HG03342 (cell line): Measurements from ENCODE around the gene LRRC56.

Experiments used
- ATAC-seq: cut with Tn5 transposase; IDR thresholded peaks from one replicate; pipeline ENCODE4 v1.9.1; 2021; ENCODE audit warnings: mild to moderate bottlenecking, moderate library complexity; ENCODE audit not compliant: unreplicated experiment

Gene LRRC56

GRCh38 chr11:518463-519202 lies 18.7 kb upstream of the LRRC56 start:
- peak; percentile 80 for ATAC-seq

GRCh38 chr11:520428-521176 lies 16.7 kb upstream of the LRRC56 start:
- no peak for ATAC-seq

GRCh38 chr11:521177-521688 lies 16.1 kb upstream of the LRRC56 start:
- no peak for ATAC-seq

DNA sequence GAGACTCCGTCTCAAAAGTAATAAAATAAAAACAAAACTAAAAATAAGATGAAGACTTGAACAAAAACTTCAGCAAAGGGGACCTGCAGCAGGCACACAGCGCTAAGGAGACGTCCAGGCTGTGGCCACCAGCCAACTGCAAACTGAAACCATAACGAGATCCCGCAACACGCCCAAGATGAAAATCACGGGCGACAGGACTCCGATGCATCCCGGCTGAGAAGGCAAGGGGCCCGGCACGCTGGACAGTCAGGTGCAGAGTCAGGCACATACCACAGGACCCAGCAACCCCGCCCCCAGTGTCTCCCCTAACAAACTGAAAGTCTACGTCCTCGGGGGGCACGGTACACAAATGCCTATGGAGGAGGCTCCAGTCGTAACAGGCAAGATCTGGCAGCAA lies 11.1 kb upstream of the LRRC56 start:
- no peak for ATAC-seq

DNA sequence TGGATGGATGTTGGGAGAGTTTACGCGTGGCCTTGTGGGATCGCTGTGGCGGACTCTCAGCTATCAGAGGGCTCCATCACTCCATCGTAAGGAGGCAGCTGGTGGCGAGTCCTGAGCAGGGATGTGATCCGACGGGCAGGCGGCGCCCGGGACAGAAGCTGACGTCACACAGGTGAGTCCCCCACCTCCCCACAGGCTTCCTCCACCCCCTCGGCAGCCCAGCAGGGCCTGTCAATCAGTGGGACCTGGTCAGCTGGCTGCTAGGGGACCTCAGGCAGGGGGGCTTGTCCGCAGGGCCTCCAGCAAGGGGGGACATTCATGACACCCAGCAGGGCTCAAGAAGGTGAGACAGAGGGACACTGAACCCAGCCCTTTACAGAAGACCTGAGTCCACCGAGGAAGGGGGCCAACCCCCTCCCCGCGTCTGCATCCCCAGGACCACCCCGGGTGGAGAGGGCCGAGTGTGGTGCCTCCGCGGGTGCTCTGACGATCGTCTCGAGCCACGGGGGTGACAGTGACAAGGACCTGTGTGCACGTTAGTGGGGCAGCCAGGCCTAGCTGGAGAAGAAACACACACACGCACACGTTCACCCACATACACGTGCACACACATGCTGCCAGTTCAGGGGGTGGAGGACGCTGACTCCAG lies 9.0 kb upstream of the LRRC56 start:
- no peak for ATAC-seq

GRCh38 chr11:528815-529727 lies 8.3 kb upstream of the LRRC56 start:
- ATAC-seq, result no peak

- no peak for ATAC-seq
Observed at GRCh38 chr11:529728-530411, 7.5 kb upstream of the LRRC56 start.

- no peak for ATAC-seq
Observed at GRCh38 chr11:530960-531831, 6.1 kb upstream of the LRRC56 start.

GRCh38 chr11:531919-532526 lies 5.3 kb upstream of the LRRC56 start:
- no peak for ATAC-seq

DNA sequence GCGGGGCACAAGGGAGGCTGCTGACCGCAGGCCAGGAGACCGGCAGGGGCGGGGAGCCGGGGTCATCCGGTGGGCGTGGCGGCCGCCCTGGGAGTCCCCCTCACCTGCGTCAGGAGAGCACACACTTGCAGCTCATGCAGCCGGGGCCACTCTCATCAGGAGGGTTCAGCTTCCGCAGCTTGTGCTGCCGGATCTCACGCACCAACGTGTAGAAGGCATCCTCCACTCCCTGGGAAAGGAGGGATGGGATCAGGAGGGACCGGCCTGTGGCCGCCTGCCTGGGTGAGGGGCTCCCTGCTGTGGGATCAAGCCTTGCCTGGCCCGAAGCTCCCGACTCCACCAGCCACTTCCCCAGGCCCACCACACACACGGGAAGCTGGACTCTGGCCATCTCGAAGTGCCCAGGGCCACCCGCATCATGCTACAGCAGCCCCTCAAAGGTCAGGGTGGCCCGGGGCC lies 4.8 kb upstream of the LRRC56 start:
- ATAC-seq, result no peak

GRCh38 chr11:532986-533585 lies 4.2 kb upstream of the LRRC56 start:
- ATAC-seq, result no peak

DNA sequence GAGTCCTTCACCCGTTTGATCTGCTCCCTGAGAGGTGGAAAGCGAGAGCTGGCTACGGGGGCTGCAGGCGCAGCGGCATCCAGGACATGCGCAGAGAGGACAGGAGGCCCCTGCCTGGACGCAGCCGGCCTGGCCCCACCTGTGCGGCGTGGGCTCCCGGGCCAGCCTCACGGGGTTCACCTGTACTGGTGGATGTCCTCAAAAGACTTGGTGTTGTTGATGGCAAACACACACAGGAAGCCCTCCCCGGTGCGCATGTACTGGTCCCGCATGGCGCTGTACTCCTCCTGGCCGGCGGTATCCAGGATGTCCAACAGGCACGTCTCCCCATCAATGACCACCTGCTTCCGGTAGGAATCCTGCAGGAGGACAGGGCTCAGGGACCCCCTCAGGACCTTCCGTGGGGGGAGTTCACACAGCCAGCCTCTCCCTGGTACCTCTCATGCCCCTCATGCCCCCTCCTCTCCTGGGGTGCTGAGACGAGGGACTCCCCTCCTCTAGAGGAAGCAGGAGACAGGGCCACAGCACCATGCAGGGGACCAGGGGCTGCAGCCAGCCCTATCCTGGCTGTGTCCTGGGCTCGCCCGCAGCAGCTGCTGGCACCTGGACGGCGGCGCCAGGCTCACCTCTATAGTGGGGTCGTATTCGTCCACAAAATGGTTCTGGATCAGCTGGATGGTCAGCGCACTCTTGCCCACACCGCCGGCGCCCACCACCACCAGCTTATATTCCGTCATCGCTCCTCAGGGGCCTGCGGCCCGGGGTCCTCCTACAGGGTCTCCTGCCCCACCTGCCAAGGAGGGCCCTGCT lies 3.5 kb upstream of the LRRC56 start:
- ATAC-seq, result no peak

DNA sequence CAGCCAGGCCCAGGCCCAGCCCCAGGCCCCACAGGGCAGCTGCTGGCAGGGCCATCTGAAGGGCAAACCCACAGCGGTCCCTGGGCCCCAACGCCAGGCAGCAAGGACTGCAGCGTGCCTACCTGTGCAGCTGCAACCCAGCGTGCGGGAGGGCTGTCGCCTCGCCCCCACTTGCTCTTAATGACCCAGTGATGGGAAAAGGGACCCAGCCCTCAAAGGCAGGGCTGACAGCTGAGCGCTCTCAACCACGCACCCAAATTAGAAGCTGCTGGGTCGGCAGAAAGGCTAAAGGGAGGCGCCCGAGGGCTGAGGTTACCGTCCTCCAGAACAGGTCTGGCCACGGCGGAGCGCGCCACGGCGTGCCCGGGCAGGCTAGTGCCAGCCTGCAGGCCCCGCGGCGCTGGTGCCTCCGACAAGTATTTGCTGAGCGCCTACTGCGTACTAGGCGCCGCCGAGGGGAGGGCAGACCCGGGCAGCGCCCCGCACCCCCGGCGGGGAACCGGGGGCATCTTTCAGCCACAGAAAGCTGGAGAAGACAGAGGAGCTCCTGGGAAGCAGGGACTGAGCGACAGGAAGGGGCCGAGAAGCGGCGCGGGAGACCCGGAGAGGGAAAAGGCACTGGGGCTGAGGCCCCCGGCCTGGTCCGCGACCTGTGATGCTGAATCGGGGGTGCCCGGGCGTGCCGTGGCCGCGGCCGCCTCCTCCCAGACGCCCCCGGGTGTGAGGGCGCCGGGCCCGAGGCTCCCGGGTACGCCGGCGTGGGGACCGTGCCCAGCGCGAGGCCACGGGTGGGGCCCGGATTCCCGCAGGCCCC lies 2.7 kb upstream of the LRRC56 start:
- no peak for ATAC-seq

DNA sequence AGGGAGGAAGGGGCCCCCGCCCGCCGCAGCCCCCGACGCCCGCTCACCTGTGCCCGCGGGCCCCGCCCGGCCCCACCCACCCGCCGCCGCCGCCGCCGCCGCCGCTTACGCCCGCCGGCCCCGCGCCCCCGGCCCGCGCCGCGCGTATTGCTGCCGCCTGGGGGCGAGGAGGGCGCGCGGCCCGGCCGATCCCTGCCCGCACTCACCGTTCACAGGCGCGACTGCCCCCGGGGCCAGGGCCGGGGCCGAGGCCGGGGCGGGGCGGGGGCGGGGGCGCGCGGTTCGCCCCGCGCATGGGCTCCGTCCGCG lies 2.2 kb upstream of the LRRC56 start:
- ATAC-seq, result peak; percentile 10

DNA sequence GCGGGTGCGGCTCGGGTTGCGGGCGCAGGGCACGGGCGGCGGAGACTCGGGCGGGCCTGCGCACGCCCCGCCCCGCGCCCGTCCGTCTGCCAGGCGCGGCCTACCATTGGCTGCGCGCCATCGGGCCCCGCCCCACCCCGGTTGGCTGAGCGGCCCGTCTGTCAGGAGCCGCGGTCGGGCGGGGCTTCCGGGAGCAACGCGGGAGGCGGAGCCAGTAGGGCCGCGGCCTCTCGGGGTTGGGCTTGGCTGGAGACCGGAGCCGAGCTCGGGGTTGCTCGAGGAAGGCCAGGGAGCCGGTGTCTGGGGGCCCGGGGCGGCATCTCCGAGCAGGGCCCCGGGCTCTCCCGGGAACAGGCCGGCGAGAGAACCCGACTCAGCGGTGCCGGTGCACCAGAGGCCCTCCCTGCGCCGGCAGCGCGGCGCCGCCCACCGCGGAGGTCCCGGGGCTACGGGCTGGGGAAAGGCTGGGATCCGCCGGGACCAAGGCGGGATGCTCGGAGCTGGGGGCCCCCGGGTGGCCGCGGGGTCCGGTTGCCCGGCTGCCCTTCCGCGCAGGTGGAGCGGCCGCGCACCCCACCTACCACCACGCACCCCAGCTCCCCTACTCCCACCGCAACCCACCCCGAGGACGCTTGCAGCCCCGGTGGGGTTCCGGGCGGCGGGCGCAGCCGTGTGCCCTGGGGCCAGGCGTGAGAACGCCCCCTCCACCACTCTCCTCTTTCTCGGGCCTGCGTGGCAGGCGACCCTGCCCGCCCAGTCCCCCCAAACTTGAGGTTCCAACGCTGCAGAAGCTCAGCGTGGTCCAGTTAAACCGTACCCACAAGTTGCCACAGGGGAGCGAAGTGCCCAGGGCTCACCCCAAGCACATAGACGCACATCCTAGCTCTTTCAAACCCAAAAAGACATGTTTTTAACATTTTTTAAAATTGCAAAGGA lies 1.5 kb upstream of the LRRC56 start, which contains the start of gene HRAS:
Gene HRAS, minus strand, starts transcription at position 58 of the 936 bp plus-strand sequence.
- peak; percentile 69 for ATAC-seq
